GM20000 (cell line): Measurements from ENCODE around the gene GLMN.

ENCODE experiments used
- DNase-seq: peaks from one replicate; pipeline ENCODE4 v3.0.0; 2012; ENCODE audit warnings: low spot score
- TF ChIP-seq, protein P1 (sequence below): IDR thresholded peaks from 2 replicates; pipeline ENCODE4 v1.5.1; 2012; ENCODE audit warnings: mild to moderate bottlenecking, control low read depth; ENCODE audit errors: extremely low read depth, missing control alignments

Gene GLMN, protein sequence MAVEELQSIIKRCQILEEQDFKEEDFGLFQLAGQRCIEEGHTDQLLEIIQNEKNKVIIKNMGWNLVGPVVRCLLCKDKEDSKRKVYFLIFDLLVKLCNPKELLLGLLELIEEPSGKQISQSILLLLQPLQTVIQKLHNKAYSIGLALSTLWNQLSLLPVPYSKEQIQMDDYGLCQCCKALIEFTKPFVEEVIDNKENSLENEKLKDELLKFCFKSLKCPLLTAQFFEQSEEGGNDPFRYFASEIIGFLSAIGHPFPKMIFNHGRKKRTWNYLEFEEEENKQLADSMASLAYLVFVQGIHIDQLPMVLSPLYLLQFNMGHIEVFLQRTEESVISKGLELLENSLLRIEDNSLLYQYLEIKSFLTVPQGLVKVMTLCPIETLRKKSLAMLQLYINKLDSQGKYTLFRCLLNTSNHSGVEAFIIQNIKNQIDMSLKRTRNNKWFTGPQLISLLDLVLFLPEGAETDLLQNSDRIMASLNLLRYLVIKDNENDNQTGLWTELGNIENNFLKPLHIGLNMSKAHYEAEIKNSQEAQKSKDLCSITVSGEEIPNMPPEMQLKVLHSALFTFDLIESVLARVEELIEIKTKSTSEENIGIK

DNA sequence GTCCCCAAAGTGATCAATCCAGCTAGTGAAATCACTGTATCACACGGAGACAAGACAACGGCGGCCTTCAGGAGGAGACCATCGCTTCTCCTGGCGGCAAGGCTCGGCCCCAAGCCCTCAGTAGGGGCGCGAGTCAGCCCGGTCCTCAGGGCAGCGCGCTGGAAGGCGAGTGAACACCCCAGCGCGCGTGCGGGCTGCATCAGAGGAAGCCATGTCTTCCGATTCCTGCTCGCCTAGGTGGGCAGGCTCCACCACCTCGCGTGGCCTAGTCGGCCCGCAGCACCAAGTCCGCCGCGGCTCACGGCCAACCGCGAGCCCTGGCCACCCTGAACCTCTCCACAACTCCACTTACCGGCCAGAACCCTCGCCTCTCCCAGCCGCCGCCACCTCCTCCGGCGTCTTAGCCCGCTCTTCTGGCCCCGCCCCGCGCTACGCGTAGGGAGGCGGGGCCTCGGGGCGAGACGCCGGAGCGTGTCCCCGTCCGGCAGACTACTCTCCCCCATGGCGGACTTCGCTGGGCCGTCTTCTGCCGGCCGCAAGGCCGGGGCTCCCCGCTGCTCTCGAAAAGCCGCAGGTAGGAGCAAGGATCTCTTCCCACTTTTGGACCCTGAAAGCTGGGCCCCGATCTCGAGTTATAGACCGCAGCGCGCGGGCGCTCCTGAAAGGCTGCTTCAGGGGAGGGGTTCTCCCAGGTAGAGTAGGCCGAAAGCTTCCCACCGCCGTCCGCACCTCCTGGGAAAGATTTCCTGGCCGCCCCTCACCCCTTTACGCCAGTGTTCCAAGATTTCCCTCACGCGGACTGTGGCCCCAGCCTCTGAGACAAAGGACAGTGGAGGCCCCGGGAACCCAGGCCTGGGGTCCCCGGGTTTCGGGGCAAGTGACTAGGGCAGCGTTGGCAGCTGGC is at the start of gene GLMN, which contains the start of gene RPAP2:
Gene GLMN, minus strand, starts transcription at position 415 of the 904 bp plus-strand sequence. CDS start 988 bp downstream, outside the sequence.
Gene RPAP2, plus strand, starts transcription at position 487 of the 904 bp plus-strand sequence. Its CDS starts 15 bp downstream, at position 502.
- TF ChIP-seq, protein P1, sequence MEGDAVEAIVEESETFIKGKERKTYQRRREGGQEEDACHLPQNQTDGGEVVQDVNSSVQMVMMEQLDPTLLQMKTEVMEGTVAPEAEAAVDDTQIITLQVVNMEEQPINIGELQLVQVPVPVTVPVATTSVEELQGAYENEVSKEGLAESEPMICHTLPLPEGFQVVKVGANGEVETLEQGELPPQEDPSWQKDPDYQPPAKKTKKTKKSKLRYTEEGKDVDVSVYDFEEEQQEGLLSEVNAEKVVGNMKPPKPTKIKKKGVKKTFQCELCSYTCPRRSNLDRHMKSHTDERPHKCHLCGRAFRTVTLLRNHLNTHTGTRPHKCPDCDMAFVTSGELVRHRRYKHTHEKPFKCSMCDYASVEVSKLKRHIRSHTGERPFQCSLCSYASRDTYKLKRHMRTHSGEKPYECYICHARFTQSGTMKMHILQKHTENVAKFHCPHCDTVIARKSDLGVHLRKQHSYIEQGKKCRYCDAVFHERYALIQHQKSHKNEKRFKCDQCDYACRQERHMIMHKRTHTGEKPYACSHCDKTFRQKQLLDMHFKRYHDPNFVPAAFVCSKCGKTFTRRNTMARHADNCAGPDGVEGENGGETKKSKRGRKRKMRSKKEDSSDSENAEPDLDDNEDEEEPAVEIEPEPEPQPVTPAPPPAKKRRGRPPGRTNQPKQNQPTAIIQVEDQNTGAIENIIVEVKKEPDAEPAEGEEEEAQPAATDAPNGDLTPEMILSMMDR, result no peak
- peak; percentile 86 for DNase-seq

DNA sequence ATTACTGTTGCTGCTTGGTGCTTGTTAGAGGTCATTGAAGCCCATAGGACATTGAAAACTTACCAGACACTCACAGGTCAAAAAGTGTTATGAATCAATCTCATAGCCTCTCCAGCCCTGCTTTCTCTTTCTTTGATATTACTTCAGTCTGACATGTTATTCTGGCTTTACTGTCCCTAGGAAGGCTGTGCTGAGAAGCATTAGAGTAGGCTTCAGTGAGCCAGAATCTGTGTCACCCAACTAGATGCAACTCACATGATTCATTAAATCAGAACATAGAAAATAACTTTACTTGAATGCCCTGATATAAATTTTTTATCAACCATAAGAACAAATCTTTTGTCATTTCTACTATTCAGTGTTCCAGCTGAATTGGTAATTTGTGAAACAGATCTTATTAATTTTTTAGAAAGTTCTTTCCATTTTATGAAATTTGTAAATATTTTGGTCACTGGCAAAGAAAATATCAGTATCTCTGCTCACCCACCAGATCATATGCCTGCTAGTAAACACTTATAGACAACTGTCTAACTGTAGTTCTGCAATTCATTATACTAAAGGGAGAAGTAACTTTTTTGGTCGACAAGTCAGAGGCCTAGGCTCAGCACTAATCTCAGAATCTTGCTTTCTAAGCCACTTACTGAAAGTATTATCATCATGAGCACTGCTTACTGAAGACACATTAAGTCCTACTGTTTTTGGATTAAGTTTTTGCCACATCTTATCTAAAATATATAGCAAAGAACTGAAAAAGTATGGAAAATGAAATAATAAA is 48.3 kb upstream of the GLMN start:
- no peak for DNase-seq
- TF ChIP-seq, protein P1, result no peak

DNA sequence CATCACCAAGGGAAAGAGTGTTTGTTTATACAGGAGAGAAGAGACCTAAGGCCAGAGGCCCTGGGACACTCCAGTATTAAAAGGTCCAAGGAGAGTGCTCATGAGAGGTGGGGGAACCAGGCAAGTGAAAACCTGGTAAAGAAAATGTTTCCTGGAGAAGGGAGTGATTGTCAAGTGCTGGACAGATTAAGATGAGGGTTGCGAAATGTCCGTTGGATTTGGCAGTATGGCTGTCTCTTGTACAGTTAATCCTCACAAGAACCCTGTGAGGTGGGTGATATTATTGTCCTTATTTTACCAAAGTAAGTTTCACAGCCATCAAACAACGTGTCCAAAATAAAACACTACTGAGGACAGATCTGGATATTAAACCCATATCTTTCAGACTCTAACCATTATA is 44.3 kb upstream of the GLMN start:
- TF ChIP-seq, protein P1, result no peak
- no peak for DNase-seq

DNA sequence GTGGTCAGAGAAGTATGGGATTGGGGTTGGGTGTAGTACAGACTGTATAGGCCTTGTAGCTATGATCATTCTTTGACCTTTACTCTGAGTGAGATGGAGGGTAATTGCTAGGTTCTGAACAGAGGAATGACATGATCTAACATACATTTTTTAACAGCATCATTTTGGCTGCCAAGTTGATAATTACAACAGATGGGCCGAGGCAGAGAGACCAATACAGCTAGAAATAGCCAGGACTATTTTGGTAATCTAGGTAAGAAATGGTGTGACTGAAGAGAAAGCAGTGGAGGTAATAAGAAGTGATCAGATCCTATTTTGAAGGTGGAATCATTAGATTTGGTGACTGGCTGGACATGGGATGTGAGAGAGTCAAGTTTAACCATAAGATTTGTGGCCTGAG is 43.6 kb upstream of the GLMN start:
- TF ChIP-seq, protein P1, result no peak

DNA sequence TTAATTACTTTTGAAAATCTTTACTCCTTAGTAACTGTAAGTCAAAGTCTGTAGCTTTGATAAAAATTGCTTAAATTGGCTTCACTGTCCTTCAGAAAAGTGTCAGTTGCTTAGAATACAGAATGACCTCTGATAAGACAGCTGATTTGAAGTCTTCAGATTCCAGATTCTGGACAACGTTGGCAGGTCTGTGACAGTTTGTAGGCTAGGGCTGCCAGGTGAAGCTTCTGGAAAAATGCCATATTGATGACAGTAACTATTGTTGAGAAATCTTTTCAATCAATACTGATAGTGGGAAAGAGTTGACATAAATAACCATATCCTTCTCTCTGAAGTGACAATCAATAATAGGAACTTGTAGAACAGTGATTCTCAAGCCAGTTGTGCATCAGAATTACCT is 41.4 kb upstream of the GLMN start:
- TF ChIP-seq, protein P1, result no peak
- DNase-seq, result no peak

More for the DNA sequence above, 43.6 kb upstream of the GLMN start:
- DNase-seq, result no peak

DNA sequence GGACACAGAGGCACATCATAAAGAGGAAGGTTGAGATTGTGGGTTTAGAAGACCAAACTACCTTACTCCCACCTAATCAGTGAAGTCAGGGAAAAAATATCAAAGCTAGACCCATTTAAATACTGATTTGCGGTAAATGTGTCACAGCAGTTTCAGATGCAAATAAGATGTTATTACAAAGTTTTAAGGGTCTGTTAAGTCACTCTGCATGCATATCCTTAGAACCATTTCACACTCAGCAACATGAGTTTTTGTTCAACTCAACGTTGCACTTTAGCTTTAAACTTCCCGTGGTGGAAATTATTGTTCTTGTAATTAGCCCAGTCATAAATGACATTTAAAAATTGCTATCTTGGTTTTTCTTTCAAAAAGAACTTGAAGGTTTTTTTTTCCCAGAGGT is 34.9 kb upstream of the GLMN start:
- no peak for DNase-seq
- TF ChIP-seq, protein P1, result no peak
